ENCODE measurements around the gene TMC4. TPM values are rescaled to one million over a fixed set of nuclear protein-coding genes. Genes with fewer than 3 reads are reported as not detected.

TMC4 gene
- total RNA-seq, 3 donors from 2014 or later = 0.48 to 41.6 (median 38.0) TPM

- TF ChIP-seq POLR2AphosphoS5 (IDR thresholded peaks at IDR 0.05) = no peak
- no peak for TF ChIP-seq CTCF (IDR thresholded peaks at IDR 0.05)
- TF ChIP-seq POLR2A (IDR thresholded peaks at IDR 0.05) = no peak
- intact Hi-C loops (cut with DNase I; ENCODE audit: low total_unique reads) = no loop called here
- H3K27ac ChIP-seq = no peak overlapping the region
- no peaks in the 10 kb centered on the region for H3K9me3 ChIP-seq
- H3K36me3 ChIP-seq = no peaks in the 10 kb centered on the region
- no peak overlapping the region for H3K4me3 ChIP-seq
- DNase-seq (ENCODE audit: low spot score in 2 of 2) = no peak
- H3K27me3 ChIP-seq = no peaks in the 10 kb centered on the region
- H3K4me1 ChIP-seq = no peaks in the 10 kb centered on the region
Observed at GRCh38 chr19:54180691-54181091, 7.7 kb upstream of the TMC4 start.

GRCh38 chr19:54179921-54180461 lies 7.0 kb upstream of the TMC4 start:
- intact Hi-C loops (cut with DNase I; ENCODE audit: low total_unique reads) = loop anchor here (10.0 kb wide), 1 partner anchor 55 kb away; no protein-coding TSS in a partner anchor
- no peak for DNase-seq (ENCODE audit: low spot score in 2 of 2)
- Histone ChIP-seq H3K27me3 (no peaks in the 10 kb centered on the region), H3K27ac (no peak overlapping the region), H3K9me3 (no peaks in the 10 kb centered on the region), H3K36me3 (no peaks in the 10 kb centered on the region), H3K4me3 (no peak overlapping the region), H3K4me1 (no peaks in the 10 kb centered on the region)
- no peak for TF ChIP-seq POLR2A (IDR thresholded peaks at IDR 0.05)
- no peak for TF ChIP-seq POLR2AphosphoS5 (IDR thresholded peaks at IDR 0.05)
- TF ChIP-seq CTCF (IDR thresholded peaks at IDR 0.05) = no peak

- no peak for DNase-seq (ENCODE audit: low spot score in 2 of 2)
- H3K9me3 ChIP-seq = no peaks in the 10 kb centered on the region
- H3K4me1 ChIP-seq = no peaks in the 10 kb centered on the region
- no peaks in the 10 kb centered on the region for H3K27me3 ChIP-seq
- no peaks in the 10 kb centered on the region for H3K36me3 ChIP-seq
- intact Hi-C loops (cut with DNase I; ENCODE audit: low total_unique reads) = loop anchor here (10.0 kb wide), 1 partner anchor 55 kb away; no protein-coding TSS in a partner anchor
- TF ChIP-seq POLR2A (IDR thresholded peaks at IDR 0.05) = no peak
- no peak for TF ChIP-seq POLR2AphosphoS5 (IDR thresholded peaks at IDR 0.05)
- no peak for TF ChIP-seq CTCF (IDR thresholded peaks at IDR 0.05)
- H3K4me3 ChIP-seq = no peak overlapping the region
- no peak overlapping the region for H3K27ac ChIP-seq
Observed at GRCh38 chr19:54179262-54179852, 6.4 kb upstream of the TMC4 start.

- no peak for DNase-seq (ENCODE audit: low spot score in 2 of 2)
- H3K9me3 ChIP-seq = no peaks in the 10 kb centered on the region
- no peaks in the 10 kb centered on the region for H3K27me3 ChIP-seq
- no peaks in the 10 kb centered on the region for H3K4me1 ChIP-seq
- TF ChIP-seq POLR2AphosphoS5 (IDR thresholded peaks at IDR 0.05) = no peak
- no peak for TF ChIP-seq POLR2A (IDR thresholded peaks at IDR 0.05)
- no peak for TF ChIP-seq CTCF (IDR thresholded peaks at IDR 0.05)
- H3K27ac ChIP-seq = no peak overlapping the region
- intact Hi-C loops (cut with DNase I; ENCODE audit: low total_unique reads) = loop anchor here (1.0 to 10.0 kb wide), 2 partner anchors 9 to 56 kb away; no protein-coding TSS in a partner anchor
- H3K4me3 ChIP-seq = no peak overlapping the region
- no peaks in the 10 kb centered on the region for H3K36me3 ChIP-seq
Observed at GRCh38 chr19:54178581-54179261, 5.8 kb upstream of the TMC4 start.
